Mucosa of stomach (tissue), 1 donor: ENCODE measurements around the gene ORMDL1.
"Not testable (repeated sequence)": the region's sequence is repeated elsewhere in the genome, so short reads cannot be mapped to it uniquely, and the experiment has no call there.

ENCODE experiments used
- H3K27me3 ChIP-seq: one replicate; pipeline ENCODE4 v1.7.0; 2013; ENCODE audit warnings: mild to moderate bottlenecking, low read length; ENCODE audit not compliant: control insufficient read depth, insufficient read depth
- H3K36me3 ChIP-seq: one replicate; pipeline ENCODE4 v1.7.0; 2013; ENCODE audit warnings: low read length; ENCODE audit not compliant: control insufficient read depth, insufficient read depth
- H3K4me1 ChIP-seq: one replicate; pipeline ENCODE4 v1.7.0; 2013; ENCODE audit warnings: mild to moderate bottlenecking, low read length; ENCODE audit not compliant: control insufficient read depth, insufficient read depth
- H3K4me3 ChIP-seq: one replicate; pipeline ENCODE4 v1.7.0; 2013; ENCODE audit warnings: low read length
- H3K9ac ChIP-seq: one replicate; pipeline ENCODE4 v1.7.0; 2013; ENCODE audit warnings: mild to moderate bottlenecking, low read length, moderate library complexity
- H3K9me3 ChIP-seq: one replicate; pipeline ENCODE4 v1.7.0; 2013; ENCODE audit warnings: mild to moderate bottlenecking, low read length, moderate library complexity; ENCODE audit not compliant: control insufficient read depth
- donor health status: Pancreatic carcinoma.

ORMDL1 gene

DNA sequence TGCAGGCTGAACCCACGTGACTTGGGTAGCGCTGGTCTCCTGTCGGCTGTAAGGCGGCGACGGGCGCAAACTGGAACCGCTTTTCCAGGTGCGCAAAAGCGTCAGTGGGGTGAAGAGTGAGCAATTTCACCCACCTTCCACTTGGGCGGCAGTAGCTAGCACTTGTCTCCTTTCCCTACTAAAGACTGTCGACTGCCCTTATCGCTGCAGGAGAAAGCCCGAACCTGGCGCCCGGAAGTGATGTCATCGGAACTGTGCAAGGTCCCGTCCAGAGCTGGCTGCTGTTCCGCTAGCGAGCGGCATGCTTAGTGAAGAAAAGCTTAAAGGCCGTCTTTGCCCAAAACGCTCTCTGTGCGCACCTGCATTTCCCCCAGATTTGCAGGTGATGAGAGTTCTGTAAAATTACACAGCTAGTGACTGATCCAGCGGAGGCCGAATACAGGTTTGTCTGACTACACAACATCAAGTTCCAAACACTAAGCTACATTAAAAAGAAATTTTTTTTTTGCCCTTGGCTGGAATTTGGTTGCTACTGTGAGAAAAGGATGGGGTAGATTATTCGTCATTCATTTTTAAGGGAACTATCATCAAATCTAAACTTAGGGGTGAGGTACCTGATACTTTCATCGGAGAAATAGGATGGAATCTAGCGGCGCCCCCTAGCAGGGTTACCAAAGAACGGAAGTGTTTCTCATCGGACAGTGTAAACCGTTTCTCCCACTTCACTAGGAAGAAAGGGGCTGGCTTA lies 21.4 kb downstream of the ORMDL1 start, which contains the start of gene OSGEPL1:
OSGEPL1 (minus strand) TSS at position 242 of the 748 bp plus-strand sequence. CDS start 1,152 bp downstream, outside the sequence.
- Histone ChIP-seq H3K9me3 (no peaks in the 10 kb centered on the region), H3K36me3 (no peaks in the 10 kb centered on the region), H3K4me3 (peak within 1 kb of the TSS; percentile 88), H3K27me3 (no peaks in the 10 kb centered on the region), H3K9ac (peak within 1 kb of the TSS; percentile 78), H3K4me1 (peaks cover 5% of the 10 kb centered on the region)

DNA sequence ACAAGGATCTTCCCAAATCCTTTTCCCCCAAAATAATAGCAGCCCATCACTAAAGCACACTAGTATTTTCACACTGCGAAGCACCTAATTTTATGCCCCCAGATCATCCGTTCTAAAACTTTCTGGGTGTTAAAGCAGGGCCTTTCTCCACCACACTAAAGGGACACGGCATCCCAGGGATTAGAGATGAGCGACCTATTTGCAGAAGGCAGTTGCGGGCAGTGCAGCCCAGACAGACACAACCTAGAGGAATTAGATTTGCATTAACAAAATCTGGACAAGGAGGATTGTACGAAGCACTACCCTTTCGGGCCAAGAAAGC lies 21.9 kb downstream of the ORMDL1 start:
- Histone ChIP-seq H3K9ac (peak overlapping the region; percentile 78), H3K27me3 (no peaks in the 10 kb centered on the region), H3K4me1 (peaks cover 5% of the 10 kb centered on the region), H3K4me3 (peak overlapping the region; percentile 88), H3K36me3 (no peaks in the 10 kb centered on the region), H3K9me3 (no peaks in the 10 kb centered on the region)

DNA sequence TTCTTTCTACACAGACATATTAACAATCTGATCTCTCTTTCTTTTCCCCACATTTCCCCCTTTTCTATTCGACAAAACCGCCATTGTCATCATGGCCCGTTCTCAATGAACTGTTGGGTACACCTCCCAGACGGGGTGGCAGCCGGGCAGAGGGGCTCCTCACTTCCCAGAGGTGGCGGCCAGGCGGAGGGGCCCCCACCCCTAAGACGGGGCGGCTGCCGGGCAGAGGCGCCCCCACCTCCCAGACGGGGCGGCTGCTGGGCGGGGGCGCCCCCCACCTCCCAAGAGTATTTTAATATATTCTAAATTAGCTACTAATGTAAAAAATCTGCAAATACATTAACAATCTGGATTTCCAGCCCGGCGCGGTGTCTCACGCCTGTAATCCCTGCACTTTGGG lies 24.0 kb downstream of the ORMDL1 start:
- not testable (repeated sequence) for H3K9me3 ChIP-seq, H3K9ac ChIP-seq, H3K4me3 ChIP-seq, H3K4me1 ChIP-seq, H3K36me3 ChIP-seq, H3K27me3 ChIP-seq

DNA sequence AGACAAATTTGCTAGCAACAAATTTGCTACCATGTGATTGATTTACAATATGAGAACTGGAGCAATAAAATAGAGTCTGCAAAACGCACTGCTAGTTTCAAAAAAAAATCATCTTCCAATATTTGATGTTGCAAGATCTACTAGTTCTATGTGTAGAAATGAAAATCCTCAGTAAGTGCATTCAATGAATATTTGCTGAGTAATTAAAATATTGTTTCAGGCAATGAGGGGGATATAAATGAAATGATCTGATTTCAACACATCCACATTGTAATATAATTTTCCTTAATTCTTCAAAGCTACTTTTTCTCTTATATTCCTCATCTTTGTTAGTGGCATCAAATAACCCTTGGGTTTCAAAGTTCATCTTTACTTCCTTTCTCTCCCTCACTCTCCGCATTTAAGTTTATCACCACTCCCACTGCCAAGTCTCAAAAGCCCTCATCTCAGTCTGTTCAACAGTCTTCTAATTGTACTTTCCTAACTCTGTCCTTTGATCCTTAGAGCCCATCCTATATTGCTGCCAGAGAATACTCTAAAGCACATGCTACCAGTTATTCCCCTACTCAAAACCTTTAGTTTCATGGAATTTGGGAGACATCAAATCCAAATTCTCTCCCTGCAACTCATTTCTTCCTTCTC lies 27.7 kb downstream of the ORMDL1 start:
- no peaks in the 10 kb centered on the region for H3K4me1 ChIP-seq
- no peaks in the 10 kb centered on the region for H3K9me3 ChIP-seq
- H3K9ac ChIP-seq = no peak overlapping the region
- H3K36me3 ChIP-seq = no peaks in the 10 kb centered on the region
- H3K27me3 ChIP-seq = no peaks in the 10 kb centered on the region
- no peak overlapping the region for H3K4me3 ChIP-seq

DNA sequence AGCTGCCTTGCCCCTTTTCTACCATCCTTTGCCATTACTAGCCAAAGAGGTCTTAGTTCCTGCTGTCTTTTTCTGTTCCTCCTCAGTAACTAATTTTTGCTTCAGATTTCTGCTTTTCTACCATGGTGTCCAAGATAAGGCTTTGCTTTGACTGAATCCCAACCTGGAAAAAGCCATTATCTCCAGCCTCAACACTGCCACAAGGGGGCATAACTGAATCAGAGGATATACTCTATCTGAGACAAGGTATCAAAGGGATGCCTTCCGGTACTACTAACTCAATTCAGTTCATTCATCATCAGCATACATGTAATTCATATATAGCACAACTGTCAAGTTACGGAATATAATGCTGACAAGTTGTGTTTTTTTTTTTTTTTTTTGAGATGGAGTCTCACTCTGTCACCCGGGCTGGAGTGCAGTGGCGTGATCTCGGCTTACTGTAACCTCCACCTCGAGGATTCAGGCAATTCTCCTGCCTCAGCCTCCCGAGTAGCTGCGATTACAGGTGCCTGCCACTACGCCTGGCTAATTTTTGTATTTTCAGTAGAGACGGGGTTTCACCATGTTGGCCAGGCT lies 33.0 kb downstream of the ORMDL1 start:
- no peak overlapping the region for H3K9ac ChIP-seq
- no peaks in the 10 kb centered on the region for H3K9me3 ChIP-seq
- no peaks in the 10 kb centered on the region for H3K36me3 ChIP-seq
- H3K4me3 ChIP-seq = no peak overlapping the region
- H3K4me1 ChIP-seq = no peaks in the 10 kb centered on the region
- no peaks in the 10 kb centered on the region for H3K27me3 ChIP-seq

DNA sequence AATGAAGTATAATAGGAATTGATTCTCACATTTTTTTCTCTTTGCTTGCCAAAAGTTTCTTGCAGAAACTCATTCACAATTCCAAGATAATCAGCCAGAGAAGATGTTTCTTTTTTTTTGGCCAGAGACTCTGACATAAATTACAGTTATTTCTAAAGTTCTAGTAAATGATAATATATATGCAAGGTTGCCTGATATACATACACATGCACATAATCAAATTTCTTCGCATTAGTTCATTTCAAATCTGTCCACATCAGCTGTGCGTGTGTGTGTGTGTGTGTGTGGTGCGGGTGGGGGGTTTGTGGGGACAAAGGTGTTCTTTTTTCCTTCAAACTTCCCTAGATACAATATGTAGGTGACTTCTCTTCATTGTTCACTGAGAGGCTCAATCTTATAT lies 54.7 kb downstream of the ORMDL1 start:
- Histone ChIP-seq H3K9me3 (no peaks in the 10 kb centered on the region), H3K36me3 (no peaks in the 10 kb centered on the region), H3K4me1 (no peaks in the 10 kb centered on the region), H3K4me3 (no peak overlapping the region), H3K27me3 (no peaks in the 10 kb centered on the region), H3K9ac (no peak overlapping the region)

DNA sequence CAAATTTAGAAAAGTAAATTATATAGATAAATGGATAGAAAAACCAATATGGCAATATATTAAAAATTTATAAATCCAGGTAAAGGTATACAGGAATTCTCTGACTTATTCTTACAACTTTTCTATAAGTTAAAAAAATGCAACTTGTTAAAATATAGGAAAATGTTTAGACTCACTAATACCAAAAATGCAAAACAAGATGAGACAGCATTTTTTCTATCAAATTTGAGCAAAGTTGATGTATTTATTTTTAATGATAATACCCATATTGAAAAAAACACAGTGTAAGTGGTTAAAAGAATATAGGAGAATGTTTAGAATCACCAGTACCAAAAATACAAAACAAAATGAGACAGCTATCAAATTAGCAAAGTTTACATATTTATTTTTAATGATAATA lies 57.3 kb downstream of the ORMDL1 start:
- Histone ChIP-seq H3K27me3 (no peaks in the 10 kb centered on the region), H3K4me3 (no peak overlapping the region), H3K9me3 (no peaks in the 10 kb centered on the region), H3K36me3 (no peaks in the 10 kb centered on the region), H3K4me1 (no peaks in the 10 kb centered on the region), H3K9ac (no peak overlapping the region)

DNA sequence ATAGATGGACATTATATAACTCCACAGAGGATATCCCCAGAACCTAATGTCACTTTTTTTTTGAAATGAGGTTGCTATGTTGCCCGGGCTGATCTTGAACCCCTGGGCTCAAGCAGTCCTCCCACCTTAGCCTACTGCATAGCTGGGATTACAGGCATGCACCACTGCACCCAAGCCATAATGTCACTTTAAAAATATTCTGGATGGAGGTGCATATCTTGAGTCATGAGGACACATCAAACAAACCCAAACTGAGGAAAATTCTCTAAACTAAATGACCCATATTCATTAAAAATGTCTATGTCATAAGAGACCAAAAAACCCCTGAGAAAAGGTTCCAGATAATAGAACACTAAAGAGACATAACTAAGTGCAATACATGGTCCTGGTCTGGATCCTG lies 57.9 kb downstream of the ORMDL1 start:
- no peaks in the 10 kb centered on the region for H3K27me3 ChIP-seq
- H3K9me3 ChIP-seq = no peaks in the 10 kb centered on the region
- H3K36me3 ChIP-seq = no peaks in the 10 kb centered on the region
- H3K4me3 ChIP-seq = no peak overlapping the region
- no peak overlapping the region for H3K9ac ChIP-seq
- no peaks in the 10 kb centered on the region for H3K4me1 ChIP-seq

DNA sequence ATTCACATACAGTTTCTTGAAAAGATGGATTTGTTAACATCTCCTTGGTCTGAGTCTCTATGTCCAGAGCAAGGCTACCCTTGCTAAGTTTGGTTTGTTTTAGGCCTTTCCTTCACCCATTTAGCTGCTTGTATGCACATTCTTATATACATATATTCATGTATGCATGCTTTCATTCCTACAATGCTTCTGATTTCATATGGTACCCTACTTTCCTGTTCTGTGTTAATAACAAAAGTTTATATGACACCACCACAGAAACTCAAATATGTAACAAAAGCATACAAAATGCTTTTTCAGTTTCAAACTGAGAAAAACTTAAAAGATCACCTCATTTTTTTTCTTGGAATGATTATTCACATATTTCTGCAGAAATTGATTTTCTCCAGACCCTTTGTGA lies 60.9 kb downstream of the ORMDL1 start:
- Histone ChIP-seq H3K36me3 (no peaks in the 10 kb centered on the region), H3K4me3 (no peak overlapping the region), H3K9me3 (no peaks in the 10 kb centered on the region), H3K4me1 (no peaks in the 10 kb centered on the region), H3K27me3 (no peaks in the 10 kb centered on the region), H3K9ac (no peak overlapping the region)
